ENCODE measurements around the gene UQCC5. TPM values are rescaled to one million over a fixed set of nuclear protein-coding genes. Genes with fewer than 3 reads are reported as not detected.

Gene UQCC5
- total and polyA plus RNA-seq, 2 donors: 5.7 to 38.4 TPM

DNA sequence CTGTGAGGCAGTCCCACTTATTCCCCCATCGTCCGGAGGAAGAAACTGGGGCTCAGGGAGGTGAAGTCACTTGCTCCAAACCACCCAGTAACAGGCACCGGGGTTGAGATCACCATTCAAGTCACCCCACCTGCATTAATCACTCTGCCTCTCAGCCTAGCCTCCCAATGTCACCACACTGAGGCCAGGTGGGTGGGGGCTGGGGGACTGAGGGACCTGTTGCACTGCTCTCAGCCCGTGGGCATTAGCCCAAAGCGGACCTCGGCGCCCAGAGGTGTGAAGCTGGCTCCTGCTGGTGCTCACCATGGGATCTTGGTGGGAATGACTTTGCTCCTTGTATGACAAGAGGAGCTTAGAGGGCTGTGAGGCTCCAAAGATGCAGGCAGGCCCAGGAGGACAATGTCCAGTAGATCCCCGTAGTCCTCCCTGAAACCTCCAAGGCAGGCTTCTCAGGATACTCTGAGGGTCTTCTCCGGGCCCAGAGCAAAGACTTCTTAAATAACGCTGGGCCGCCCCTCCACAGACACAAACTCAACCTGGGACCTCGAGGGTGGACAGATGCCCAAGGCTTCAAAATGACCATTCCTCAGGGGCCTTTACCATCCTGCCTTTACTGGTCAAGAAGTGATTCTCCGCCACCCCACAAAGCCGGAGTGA lies 4.4 kb upstream of the UQCC5 start:
- Histone ChIP-seq H3K36me3 (ENCODE audit: insufficient read depth) (no peaks in the 10 kb centered on the region), H3K4me1 (ENCODE audit: insufficient read depth) (no peaks in the 10 kb centered on the region), H3K4me3 (ENCODE audit: low read depth, low read length) (peak overlapping the region; percentile 78), H3K27ac (ENCODE audit: low read depth) (no peak overlapping the region)
- WGBS: 81% methylated on average over 14 of the region's 14 CpGs
- no peak for DNase-seq (ENCODE audit: extremely low spot score)

GRCh38 chr3:52532517-52532837 lies 3.9 kb upstream of the UQCC5 start:
- WGBS: 32% methylated on average over 5 of the region's 5 CpGs
- Histone ChIP-seq H3K4me1 (ENCODE audit: insufficient read depth) (no peaks in the 10 kb centered on the region), H3K4me3 (ENCODE audit: low read depth, low read length) (peak overlapping the region; percentile 78), H3K36me3 (ENCODE audit: insufficient read depth) (no peaks in the 10 kb centered on the region), H3K27ac (ENCODE audit: low read depth) (no peak overlapping the region)
- no peak for DNase-seq (ENCODE audit: extremely low spot score)

- no peak for DNase-seq (ENCODE audit: extremely low spot score)
- no peaks in the 10 kb centered on the region for H3K4me1 ChIP-seq (ENCODE audit: insufficient read depth)
- WGBS: 2% methylated on average over 78 of the region's 78 CpGs
- no peak overlapping the region for H3K27ac ChIP-seq (ENCODE audit: low read depth)
- no peaks in the 10 kb centered on the region for H3K36me3 ChIP-seq (ENCODE audit: insufficient read depth)
- peak overlapping the region; percentile 78 for H3K4me3 ChIP-seq (ENCODE audit: low read depth, low read length)
These were observed 3.4 kb upstream of the UQCC5 start for GRCh38 chr3:52532838-52533622.

DNA sequence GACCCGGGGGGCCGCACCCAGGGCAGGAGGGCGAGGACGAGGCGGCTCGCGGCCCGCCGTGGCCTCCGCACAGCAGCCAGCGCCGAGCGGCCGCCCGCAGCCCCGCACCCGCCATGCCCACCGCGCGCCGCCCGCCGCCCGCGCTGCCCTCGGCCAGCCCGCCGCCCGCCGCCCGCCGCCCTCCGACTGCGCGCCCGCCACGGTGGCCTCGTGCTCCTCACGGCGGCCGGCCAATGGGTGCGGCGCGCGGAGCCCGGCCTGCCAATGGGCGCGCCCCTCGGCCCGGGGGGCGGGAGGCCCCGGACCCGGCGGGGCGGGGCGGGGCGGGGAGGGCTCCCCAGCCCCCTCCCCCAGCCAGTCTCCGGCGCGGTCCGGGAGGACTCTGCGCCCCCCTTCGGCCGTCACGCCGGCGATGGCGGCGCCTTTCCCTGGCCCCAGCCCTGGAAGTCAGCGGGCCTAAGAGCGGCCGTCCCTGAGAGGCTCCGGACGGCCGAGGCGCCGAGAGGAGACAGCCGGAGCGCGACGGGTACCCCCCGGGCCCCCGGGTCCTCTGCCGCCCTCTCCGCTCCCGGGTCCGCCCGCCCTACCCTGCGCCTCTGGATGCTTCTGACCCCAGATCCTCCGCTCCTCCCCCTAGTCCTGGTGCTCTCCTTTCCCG lies 2.7 kb upstream of the UQCC5 start, which contains the start of gene NT5DC2:
Gene NT5DC2 (minus strand): TSS at position 235 of the 658 bp plus-strand sequence. CDS start 120 bp downstream, at position 115.
- H3K4me3 ChIP-seq (ENCODE audit: low read depth, low read length): peak within 1 kb of the TSS; percentile 78
- H3K27ac ChIP-seq (ENCODE audit: low read depth): peak within 1 kb of the TSS; percentile 78
- DNase-seq (ENCODE audit: extremely low spot score): no peak
- WGBS: 1% methylated on average over 78 of the region's 91 CpGs
- H3K4me1 ChIP-seq (ENCODE audit: insufficient read depth): peaks cover 3% of the 10 kb centered on the region
- H3K36me3 ChIP-seq (ENCODE audit: insufficient read depth): no peaks in the 10 kb centered on the region

DNA sequence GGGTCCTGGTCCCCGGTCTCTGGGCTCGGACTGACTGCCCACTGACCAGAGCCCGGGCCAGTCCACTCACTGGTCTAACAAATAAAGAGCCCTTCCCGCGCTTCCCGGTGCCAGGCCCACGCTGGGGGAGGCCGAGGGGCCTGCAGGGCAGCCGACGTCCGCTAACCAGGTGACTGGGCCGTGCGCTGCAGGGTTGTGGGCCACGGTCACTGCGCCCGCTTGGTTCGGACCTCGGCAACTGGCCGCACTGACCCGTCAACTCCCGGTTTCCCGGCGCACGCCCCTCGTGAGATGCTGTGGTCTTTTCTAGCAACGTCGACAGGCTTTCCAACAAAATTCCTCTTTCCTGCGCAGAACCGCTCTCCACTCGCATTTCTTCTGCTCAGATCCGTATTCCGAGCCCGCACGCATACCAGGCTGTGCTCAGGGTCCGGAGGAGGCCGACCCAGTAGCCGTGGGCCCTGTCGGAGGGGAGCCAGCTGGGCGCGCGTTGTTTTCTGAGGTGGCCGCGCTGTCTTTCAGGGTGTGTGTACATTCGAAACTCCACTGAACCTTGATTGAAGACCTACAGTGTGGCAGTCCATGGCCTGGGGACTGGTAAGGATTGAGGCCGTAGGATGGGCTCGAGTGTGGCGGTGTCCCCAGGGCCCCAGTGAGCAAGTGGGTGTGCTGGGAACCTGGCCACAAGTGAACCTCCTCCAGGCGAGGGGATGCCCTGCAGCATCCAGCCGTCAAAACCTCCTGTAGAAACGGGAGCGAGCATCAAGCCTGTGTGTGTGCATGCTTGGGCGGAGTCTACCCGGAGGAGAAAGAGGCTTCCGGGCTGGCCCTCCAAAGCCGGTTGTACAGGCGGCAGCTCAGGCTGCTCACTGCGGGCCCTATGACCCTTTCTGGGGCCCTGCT lies 1.9 kb upstream of the UQCC5 start:
- Histone ChIP-seq H3K27ac (ENCODE audit: low read depth) (peak overlapping the region; percentile 78), H3K4me3 (ENCODE audit: low read depth, low read length) (peak overlapping the region; percentile 78), H3K36me3 (ENCODE audit: insufficient read depth) (no peaks in the 10 kb centered on the region), H3K4me1 (ENCODE audit: insufficient read depth) (peaks cover 3% of the 10 kb centered on the region)
- WGBS: 26% methylated on average over 57 of the region's 57 CpGs
- DNase-seq (ENCODE audit: extremely low spot score): no peak

- WGBS: 88% methylated on average over 19 of the region's 19 CpGs
- no peak for DNase-seq (ENCODE audit: extremely low spot score)
- H3K36me3 ChIP-seq (ENCODE audit: insufficient read depth): no peaks in the 10 kb centered on the region
- H3K4me3 ChIP-seq (ENCODE audit: low read depth, low read length): no peak overlapping the region
- H3K4me1 ChIP-seq (ENCODE audit: insufficient read depth): peaks cover 3% of the 10 kb centered on the region
- no peak overlapping the region for H3K27ac ChIP-seq (ENCODE audit: low read depth)
These were observed 844 bp upstream of the UQCC5 start for GRCh38 chr3:52535411-52536111.

DNA sequence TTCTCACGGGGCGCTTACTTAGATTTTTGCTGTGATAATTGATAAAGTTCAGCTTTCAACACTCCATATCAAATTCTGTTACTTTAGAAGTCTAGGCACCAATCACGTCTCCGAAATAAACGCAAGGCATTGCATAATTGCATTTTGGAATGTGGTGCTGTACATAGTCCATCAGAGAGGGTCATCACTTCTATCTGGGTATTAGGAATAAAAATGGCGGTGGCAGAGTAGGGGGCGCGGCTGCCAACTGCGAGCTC lies 365 bp upstream of the UQCC5 start:
- WGBS: 11% methylated on average over 9 of the region's 9 CpGs
- H3K4me3 ChIP-seq (ENCODE audit: low read depth, low read length): no peak overlapping the region
- H3K27ac ChIP-seq (ENCODE audit: low read depth): no peak overlapping the region
- H3K36me3 ChIP-seq (ENCODE audit: insufficient read depth): no peaks in the 10 kb centered on the region
- H3K4me1 ChIP-seq (ENCODE audit: insufficient read depth): peaks cover 3% of the 10 kb centered on the region
- no peak for DNase-seq (ENCODE audit: extremely low spot score)

GRCh38 chr3:52537165-52537620 lies 788 bp downstream of the UQCC5 start:
- Histone ChIP-seq H3K27ac (ENCODE audit: low read depth) (peak overlapping the region; percentile 63), H3K4me1 (ENCODE audit: insufficient read depth) (peaks cover 3% of the 10 kb centered on the region), H3K4me3 (ENCODE audit: low read depth, low read length) (peak overlapping the region; percentile 53), H3K36me3 (ENCODE audit: insufficient read depth) (no peaks in the 10 kb centered on the region)
- 3% methylated on average over 6 of the region's 6 CpGs for WGBS
- no peak for DNase-seq (ENCODE audit: extremely low spot score)

GRCh38 chr3:52537726-52538421 lies 1.5 kb downstream of the UQCC5 start:
- no peak overlapping the region for H3K27ac ChIP-seq (ENCODE audit: low read depth)

DNA sequence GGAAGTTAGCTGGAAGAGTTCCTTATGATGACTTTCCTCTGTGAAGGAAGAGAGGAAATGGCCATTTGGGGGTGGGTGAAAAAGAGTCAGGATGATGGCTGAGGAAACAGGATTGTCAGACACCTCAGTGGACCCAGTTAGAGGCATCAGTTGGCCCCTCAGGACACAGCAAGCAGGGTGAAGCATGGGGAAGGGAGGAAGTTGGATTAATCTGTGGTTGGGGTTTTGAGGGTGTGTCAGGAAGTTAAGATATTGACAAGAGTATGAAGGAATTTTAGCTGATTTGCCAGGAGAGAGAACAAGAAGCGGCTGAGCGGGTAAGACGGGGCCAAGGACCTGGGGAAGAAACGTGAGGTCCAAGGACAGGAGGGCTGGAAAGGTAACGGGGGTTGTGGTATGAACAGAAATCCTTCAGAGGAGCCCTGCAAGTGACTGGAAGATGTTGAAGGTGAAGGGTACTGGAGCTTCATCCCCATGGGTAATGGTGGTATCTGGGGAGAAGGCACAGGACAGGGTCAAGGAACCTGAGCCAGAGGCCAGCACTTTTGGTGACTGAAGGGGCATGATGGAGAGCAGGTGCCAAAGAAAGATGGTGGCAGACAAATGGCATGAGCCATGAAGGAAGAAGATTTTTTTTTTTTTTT lies 2.7 kb downstream of the UQCC5 start:
- Histone ChIP-seq H3K4me1 (ENCODE audit: insufficient read depth) (peaks cover 3% of the 10 kb centered on the region), H3K27ac (ENCODE audit: low read depth) (no peak overlapping the region), H3K36me3 (ENCODE audit: insufficient read depth) (no peaks in the 10 kb centered on the region), H3K4me3 (ENCODE audit: low read depth, low read length) (no peak overlapping the region)
- DNase-seq (ENCODE audit: extremely low spot score): no peak
- 89% methylated on average over 5 of the region's 5 CpGs for WGBS

More at GRCh38 chr3:52537726-52538421, 1.5 kb downstream of the UQCC5 start:
- peak overlapping the region; percentile 53 for H3K4me3 ChIP-seq (ENCODE audit: low read depth, low read length)
- H3K4me1 ChIP-seq (ENCODE audit: insufficient read depth): peaks cover 3% of the 10 kb centered on the region
- H3K36me3 ChIP-seq (ENCODE audit: insufficient read depth): no peaks in the 10 kb centered on the region
- DNase-seq (ENCODE audit: extremely low spot score): no peak
- WGBS: 80% methylated on average over 7 of the region's 7 CpGs

GRCh38 chr3:52541050-52541449 lies 4.6 kb downstream of the UQCC5 start:
- Histone ChIP-seq H3K4me1 (ENCODE audit: insufficient read depth) (peaks cover 3% of the 10 kb centered on the region), H3K4me3 (ENCODE audit: low read depth, low read length) (no peak overlapping the region), H3K36me3 (ENCODE audit: insufficient read depth) (no peaks in the 10 kb centered on the region), H3K27ac (ENCODE audit: low read depth) (no peak overlapping the region)
- no peak for DNase-seq (ENCODE audit: extremely low spot score)
- WGBS: 89% methylated on average over 2 of the region's 2 CpGs

- no peak overlapping the region for H3K4me3 ChIP-seq (ENCODE audit: low read depth, low read length)
- H3K36me3 ChIP-seq (ENCODE audit: insufficient read depth): peaks cover 3% of the 10 kb centered on the region
- WGBS: 86% methylated on average over 4 of the region's 4 CpGs
- H3K27ac ChIP-seq (ENCODE audit: low read depth): no peak overlapping the region
- DNase-seq (ENCODE audit: extremely low spot score): no peak
- H3K4me1 ChIP-seq (ENCODE audit: insufficient read depth): no peaks in the 10 kb centered on the region
These were observed 8.5 kb downstream of the UQCC5 start for GRCh38 chr3:52544937-52545336.

Measured in urinary bladder (tissue), 4 donors.